CD14-positive monocyte (primary cell): ENCODE data around the gene CEP20. TPM values are rescaled to one million over a fixed set of nuclear protein-coding genes. Genes with fewer than 3 reads are reported as not detected.
A peak's percentile ranks its signal among the peaks of the same experiment; 100 is the strongest.

ENCODE experiments used
- DNase-seq, 3 donors: peaks; one replicate each; pipeline ENCODE4 v3.0.0-alpha.2; 2011 to 2022
- H2AFZ ChIP-seq: 2 replicates; pipeline ENCODE4 v1.6.0; 2012; ENCODE audit warnings: mild to moderate bottlenecking, low read depth, low read length, inconsistent platforms; ENCODE audit not compliant: insufficient read depth, poor library complexity, severe bottlenecking
- H3K27ac ChIP-seq, 2 donors: 1 replicate in 1 of 2; 2 replicates in 1 of 2; pipeline ENCODE4 v1.5.1; 2012 to 2013; ENCODE audit warnings: low read length in 2 of 2, control low read depth in 1 of 2, inconsistent platforms in 1 of 2, low read depth in 1 of 2, mild to moderate bottlenecking in 1 of 2
- H3K27me3 ChIP-seq, 2 donors: one replicate each; pipeline versions ENCODE4 v1.6.0 to v1.6.1; 2011 to 2013; ENCODE audit warnings: low read length in 2 of 2; ENCODE audit not compliant: control insufficient read depth in 2 of 2, insufficient read depth in 2 of 2
- H3K36me3 ChIP-seq, 2 donors: replicated peaks in 1 of 2; 1 replicate in 1 of 2; 2 replicates in 1 of 2; pipeline versions ENCODE4 v1.5.1 to v1.6.1; 2012 to 2013; ENCODE audit warnings: low read length in 2 of 2, control low read depth in 1 of 2, inconsistent platforms in 1 of 2, mild to moderate bottlenecking in 1 of 2; ENCODE audit not compliant: insufficient read depth in 2 of 2, control insufficient read depth in 1 of 2
- H3K4me1 ChIP-seq, 2 donors: 1 replicate in 1 of 2; 2 replicates in 1 of 2; pipeline versions ENCODE4 v1.5.1 to v1.6.1; 2012 to 2013; ENCODE audit warnings: low read length in 2 of 2, control low read depth in 1 of 2, inconsistent platforms in 1 of 2, mild to moderate bottlenecking in 1 of 2, moderate library complexity in 1 of 2; ENCODE audit not compliant: insufficient read depth in 2 of 2, control insufficient read depth in 1 of 2
- H3K4me2 ChIP-seq: replicated peaks from 2 replicates; pipeline ENCODE3; 2012; ENCODE audit warnings: low read length, moderate library complexity, mild to moderate bottlenecking; ENCODE audit not compliant: poor library complexity, severe bottlenecking; ENCODE audit errors: extremely low read depth
- H3K4me3 ChIP-seq, 3 experiments: fragments of 200-600 bp in 1 of 3; sonication (generic) in 1 of 3; replicated peaks in 1 of 3; 1 replicate in 2 of 3; 2 replicates in 1 of 3; pipeline ENCODE4 v1.5.1; 2011 to 2013; ENCODE audit warnings: low read length in 3 of 3, mild to moderate bottlenecking in 3 of 3, control low read depth in 2 of 3, low read depth in 2 of 3, inconsistent platforms in 1 of 3, moderate library complexity in 1 of 3
- H3K79me2 ChIP-seq: 2 replicates; pipeline ENCODE4 v1.6.0; 2012; ENCODE audit warnings: mild to moderate bottlenecking, control low read depth, inconsistent platforms, low read length, moderate library complexity; ENCODE audit not compliant: insufficient read depth
- H3K9ac ChIP-seq: 2 replicates; pipeline ENCODE4 v1.6.0; 2017; ENCODE audit warnings: low read length, mild to moderate bottlenecking; ENCODE audit not compliant: insufficient read depth, poor library complexity, severe bottlenecking
- H3K9me3 ChIP-seq, 2 donors: replicated peaks in 1 of 2; 1 replicate in 1 of 2; 2 replicates in 1 of 2; pipeline versions ENCODE4 v1.5.1 to v1.6.1; 2012 to 2013; ENCODE audit warnings: low read length in 2 of 2, control low read depth in 1 of 2; ENCODE audit not compliant: control insufficient read depth in 1 of 2, insufficient read depth in 1 of 2
- H4K20me1 ChIP-seq: 2 replicates; pipeline ENCODE4 v1.6.0; 2012; ENCODE audit warnings: mild to moderate bottlenecking, low read length, control low read depth, moderate library complexity; ENCODE audit not compliant: insufficient read depth
- H3K27ac Mint-ChIP-seq, 7 donors: one replicate each; pipeline ENCODE4 v1.8.0; 2020; ENCODE audit warnings: mild to moderate bottlenecking in 7 of 7, mixed read lengths in 7 of 7, moderate library complexity in 6 of 7, inconsistent platforms in 2 of 7
- H3K27me3 Mint-ChIP-seq, 3 donors: one replicate each; pipeline ENCODE4 v1.8.0; 2021 to 2022; ENCODE audit warnings: low read depth in 3 of 3, mild to moderate bottlenecking in 3 of 3, mixed read lengths in 3 of 3, moderate library complexity in 3 of 3, inconsistent platforms in 1 of 3
- H3K36me3 Mint-ChIP-seq, 2 donors: one replicate each; pipeline ENCODE4 v1.8.0; 2020; ENCODE audit warnings: mixed read lengths in 2 of 2, inconsistent platforms in 1 of 2, mild to moderate bottlenecking in 1 of 2
- H3K4me1 Mint-ChIP-seq: one replicate; pipeline ENCODE4 v1.8.0; 2020; ENCODE audit warnings: mild to moderate bottlenecking, mixed read lengths
- H3K4me3 Mint-ChIP-seq, 2 donors: one replicate each; pipeline ENCODE4 v1.8.0; 2020; ENCODE audit warnings: mild to moderate bottlenecking in 2 of 2, mixed read lengths in 2 of 2, moderate library complexity in 1 of 2
- H3K9me3 Mint-ChIP-seq, 7 donors: one replicate each; pipeline ENCODE4 v1.8.0; 2020 to 2022; ENCODE audit warnings: mixed read lengths in 7 of 7, mild to moderate bottlenecking in 6 of 7, moderate library complexity in 6 of 7, inconsistent platforms in 2 of 7
- whole genome bisulfite sequencing: methylation state at CpG from one replicate; pipeline ENCODE4 v1.1.5; 2013; ENCODE audit warnings: missing lambda C conversion rate; ENCODE audit not compliant: insufficient coverage; 5-methylcytosine and 5-hydroxymethylcytosine counted together
- intact Hi-C, 2 donors: fragments of 100-400 bp; cut with micrococcal nuclease; formaldehyde crosslinking; loops; one replicate each; pipeline versions ENCODE4 v1.15.0 to v1.15.1; 2023
- polyA plus RNA-seq, 3 donors: library from polyadenylated mRNA; depleted of rRNA in 1 of 3; unstranded in 2 of 3; stranded (reverse) in 1 of 3; fragments of 300-500 nt in 2 of 3; fragments of >200 nt in 1 of 3; fragmentation: Illumina TruSeq in 2 of 3; gene quantifications; 1 replicate in 2 of 3; 2 replicates in 1 of 3; pipeline ENCODE4 v1.2.3, GENCODE V29; 2012 to 2021
- TF ChIP-seq, protein P1 (sequence below): fragments of 200-600 bp; IDR thresholded peaks from one replicate; pipeline ENCODE4 v1.8.0; 2022; ENCODE audit warnings: antibody characterized with exemption, mild to moderate bottlenecking

Gene CEP20
- polyA plus RNA-seq, 3 donors: 11.6 to 27.3 (median 24.7) TPM

DNA sequence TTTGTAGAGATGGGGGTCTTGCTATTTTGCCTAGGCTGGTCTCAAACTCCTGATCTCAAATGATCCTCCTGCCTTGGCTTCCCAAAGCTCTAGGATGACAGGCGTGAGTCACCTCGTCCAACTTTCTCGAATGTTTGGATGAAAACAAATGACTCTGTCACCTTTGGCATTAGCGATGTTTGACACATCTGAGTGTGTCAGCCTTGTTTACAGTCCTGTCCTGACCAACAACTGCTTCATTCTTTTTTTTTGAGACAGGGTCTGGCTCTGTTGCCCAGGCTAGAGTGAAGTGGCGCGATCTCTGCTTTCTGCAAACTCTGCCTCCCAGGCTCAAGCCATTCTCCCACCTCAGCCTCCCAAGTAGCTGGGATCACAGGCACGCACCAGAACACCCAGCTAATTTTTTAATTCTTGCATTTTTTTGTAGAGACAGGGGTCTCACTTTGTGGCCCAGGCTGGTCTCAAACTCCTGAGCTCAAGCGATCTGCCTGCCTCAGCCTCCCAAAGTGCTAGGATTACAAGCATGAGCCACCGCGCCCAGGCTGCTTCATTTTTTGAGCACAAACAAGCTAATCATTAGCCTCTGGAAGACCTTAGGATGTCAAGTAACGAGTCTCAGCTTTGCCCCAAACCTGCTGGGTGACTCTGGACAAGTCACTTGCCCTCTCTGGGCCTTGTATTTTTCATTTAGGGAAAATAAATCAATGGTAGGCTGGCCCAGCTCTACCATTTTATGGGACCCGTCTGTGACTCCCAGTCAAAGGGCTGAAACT lies 39.0 kb downstream of the CEP20 start:
- peak overlapping the region in 1 of 7 donors; percentile 23 for H3K27ac Mint-ChIP-seq
- H3K27me3 ChIP-seq: peaks cover 0 to 4% of the 10 kb centered on the region in 2 donors
- H3K36me3 ChIP-seq: no peaks in the 10 kb centered on the region
- H3K9me3 Mint-ChIP-seq: no peaks in the 10 kb centered on the region
- no peaks in the 10 kb centered on the region for H3K4me1 Mint-ChIP-seq
- no peaks in the 10 kb centered on the region for H3K4me1 ChIP-seq
- no peak overlapping the region for H3K27ac ChIP-seq
- DNase-seq: no peak
- H3K4me2 ChIP-seq: no peak overlapping the region
- H2AFZ ChIP-seq: no peak overlapping the region
- H3K9me3 ChIP-seq: no peaks in the 10 kb centered on the region
- H3K4me3 ChIP-seq: no peak overlapping the region
- intact Hi-C loops: no loop called here
- WGBS: 91% methylated on average over 12 of the region's 12 CpGs
- H3K4me3 Mint-ChIP-seq: no peak overlapping the region
- TF ChIP-seq, protein P1, sequence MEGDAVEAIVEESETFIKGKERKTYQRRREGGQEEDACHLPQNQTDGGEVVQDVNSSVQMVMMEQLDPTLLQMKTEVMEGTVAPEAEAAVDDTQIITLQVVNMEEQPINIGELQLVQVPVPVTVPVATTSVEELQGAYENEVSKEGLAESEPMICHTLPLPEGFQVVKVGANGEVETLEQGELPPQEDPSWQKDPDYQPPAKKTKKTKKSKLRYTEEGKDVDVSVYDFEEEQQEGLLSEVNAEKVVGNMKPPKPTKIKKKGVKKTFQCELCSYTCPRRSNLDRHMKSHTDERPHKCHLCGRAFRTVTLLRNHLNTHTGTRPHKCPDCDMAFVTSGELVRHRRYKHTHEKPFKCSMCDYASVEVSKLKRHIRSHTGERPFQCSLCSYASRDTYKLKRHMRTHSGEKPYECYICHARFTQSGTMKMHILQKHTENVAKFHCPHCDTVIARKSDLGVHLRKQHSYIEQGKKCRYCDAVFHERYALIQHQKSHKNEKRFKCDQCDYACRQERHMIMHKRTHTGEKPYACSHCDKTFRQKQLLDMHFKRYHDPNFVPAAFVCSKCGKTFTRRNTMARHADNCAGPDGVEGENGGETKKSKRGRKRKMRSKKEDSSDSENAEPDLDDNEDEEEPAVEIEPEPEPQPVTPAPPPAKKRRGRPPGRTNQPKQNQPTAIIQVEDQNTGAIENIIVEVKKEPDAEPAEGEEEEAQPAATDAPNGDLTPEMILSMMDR: no peak
- peaks cover 11 to 16% (median 14%) of the 10 kb centered on the region in 3 donors for H3K27me3 Mint-ChIP-seq
- no peak overlapping the region for H3K9ac ChIP-seq
- no peaks in the 10 kb centered on the region for H4K20me1 ChIP-seq
- H3K79me2 ChIP-seq: no peaks in the 10 kb centered on the region
- no peaks in the 10 kb centered on the region for H3K36me3 Mint-ChIP-seq

DNA sequence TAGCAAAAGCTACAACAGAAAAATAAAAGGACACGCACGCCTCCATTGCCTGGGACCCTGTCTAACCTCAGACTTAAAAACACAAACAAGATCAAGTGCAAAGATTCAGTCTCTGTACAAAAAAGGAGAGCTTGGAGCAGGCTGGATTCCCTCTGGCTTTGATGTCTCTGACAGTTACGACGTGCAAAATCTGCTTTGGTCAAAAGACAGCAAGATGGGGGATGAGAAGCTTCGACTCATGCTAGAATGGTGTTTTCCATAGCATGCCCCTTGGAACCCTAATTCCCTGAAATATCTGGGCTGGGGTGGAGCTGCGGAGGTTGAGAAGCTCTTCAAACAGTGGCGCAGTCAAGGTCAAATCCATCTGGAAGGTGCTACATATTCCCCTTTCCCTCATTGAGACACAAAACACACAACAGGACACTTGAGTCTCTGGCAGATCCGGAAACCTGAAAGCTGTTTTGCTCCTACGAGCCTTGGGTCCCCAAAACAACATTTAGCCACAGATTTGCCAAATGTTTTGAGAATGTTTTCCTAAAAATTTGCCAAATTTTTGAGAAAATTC lies 40.7 kb downstream of the CEP20 start:
- Histone ChIP-seq H3K4me3 (no peak overlapping the region), H3K36me3 (no peaks in the 10 kb centered on the region), H3K27ac (no peak overlapping the region), H3K79me2 (no peaks in the 10 kb centered on the region), H4K20me1 (no peaks in the 10 kb centered on the region), H3K4me2 (no peak overlapping the region), H2AFZ (no peak overlapping the region), H3K9me3 (no peaks in the 10 kb centered on the region), H3K27me3 (no peaks in the 10 kb centered on the region), H3K9ac (no peak overlapping the region), H3K4me1 (no peaks in the 10 kb centered on the region)
- intact Hi-C loops: no loop called here
- no peaks in the 10 kb centered on the region for H3K9me3 Mint-ChIP-seq
- no peaks in the 10 kb centered on the region for H3K4me1 Mint-ChIP-seq
- peaks cover 2 to 10% (median 7%) of the 10 kb centered on the region in 3 donors for H3K27me3 Mint-ChIP-seq
- no peak overlapping the region for H3K4me3 Mint-ChIP-seq
- H3K36me3 Mint-ChIP-seq: no peaks in the 10 kb centered on the region
- no peak overlapping the region for H3K27ac Mint-ChIP-seq
- 98% methylated on average over 5 of the region's 9 CpGs for WGBS
- DNase-seq: no peak
- TF ChIP-seq, protein P1: no peak
